Smooth muscle cell (in vitro differentiated cells): ENCODE measurements around the gene HERC4. TPM values are rescaled to one million over a fixed set of nuclear protein-coding genes. Genes with fewer than 3 reads are reported as not detected.

Source experiments
- DNase-seq: peaks from one replicate; lab custom pipeline; 2025; ENCODE audit not compliant: unreplicated experiment; lab: John Stamatoyannopoulos, UW
- H2AFZ ChIP-seq: fragments of 200-600 bp; sonication (generic); 2 replicates; pipeline ENCODE4 v1.6.0; 2016; ENCODE audit warnings: antibody characterized with exemption, low read depth, mild to moderate bottlenecking
- H3F3A ChIP-seq: fragments of 200-600 bp; sonication (generic); 2 replicates; pipeline ENCODE4 v1.6.0; 2017; ENCODE audit warnings: antibody characterized with exemption, low read depth
- H3K27ac ChIP-seq: fragments of 200-600 bp; sonication (generic); 2 replicates; pipeline ENCODE4 v1.5.1; 2016; ENCODE audit warnings: low read depth, mild to moderate bottlenecking
- H3K27me3 ChIP-seq: fragments of 200-600 bp; sonication (generic); 2 replicates; pipeline ENCODE4 v1.6.1; 2016; ENCODE audit warnings: low read depth, mild to moderate bottlenecking
- H3K36me3 ChIP-seq: fragments of 200-600 bp; sonication (generic); 2 replicates; pipeline ENCODE4 v1.5.1; 2016; ENCODE audit warnings: low read depth
- H3K4me1 ChIP-seq: fragments of 200-600 bp; sonication (generic); 2 replicates; pipeline ENCODE4 v1.5.1; 2016; ENCODE audit warnings: low read depth
- H3K4me2 ChIP-seq: fragments of 200-600 bp; sonication (generic); 2 replicates; pipeline ENCODE4 v1.6.0; 2016; ENCODE audit warnings: mild to moderate bottlenecking
- H3K4me3 ChIP-seq: fragments of 200-600 bp; sonication (generic); 2 replicates; pipeline ENCODE4 v1.5.1; 2016; ENCODE audit warnings: mild to moderate bottlenecking
- H3K79me2 ChIP-seq: fragments of 200-600 bp; sonication (generic); 2 replicates; pipeline ENCODE4 v1.6.0; 2016; ENCODE audit warnings: low read depth, mild to moderate bottlenecking
- H3K9ac ChIP-seq: fragments of 200-600 bp; sonication (generic); 2 replicates; pipeline ENCODE4 v1.6.0; 2016; ENCODE audit warnings: low read depth
- H3K9me3 ChIP-seq: fragments of 200-600 bp; sonication (generic); replicated peaks from 2 replicates; pipeline ENCODE4 v1.5.1; 2016; ENCODE audit warnings: low read depth
- H4K20me1 ChIP-seq: fragments of 200-600 bp; sonication (generic); 2 replicates; pipeline ENCODE4 v1.6.0; 2016; ENCODE audit warnings: low read depth
- CTCF ChIP-seq: fragments of 200-600 bp; sonication (generic); IDR thresholded peaks from 2 replicates; pipeline ENCODE4 v1.5.1; 2017; ENCODE audit warnings: borderline replicate concordance, mild to moderate bottlenecking, antibody characterized with exemption; ENCODE audit not compliant: insufficient read depth, poor library complexity, severe bottlenecking
- WGBS: methylation state at CpG from one replicate; pipeline ENCODE4 v1.1.7; 2016; ENCODE audit warnings: low lambda C conversion rate; 5-methylcytosine and 5-hydroxymethylcytosine counted together
- polyA plus RNA-seq: library from polyadenylated mRNA; unstranded; fragments of >200 nt; fragmentation: Nextera tagmentation; extraction: Ambion mirVana; gene quantifications from 2 replicates; pipeline ENCODE4 v1.2.1, GENCODE V29; 2016
- total RNA-seq: library from RNA; depleted of rRNA; stranded (reverse); fragments of >200 nt; gene quantifications from 2 replicates; pipeline ENCODE4 v1.2.3, GENCODE V29; 2014

The HERC4 gene
- total and polyA plus RNA-seq, 2 experiments from 2014 or later = 19.5 to 41.2 TPM

DNA sequence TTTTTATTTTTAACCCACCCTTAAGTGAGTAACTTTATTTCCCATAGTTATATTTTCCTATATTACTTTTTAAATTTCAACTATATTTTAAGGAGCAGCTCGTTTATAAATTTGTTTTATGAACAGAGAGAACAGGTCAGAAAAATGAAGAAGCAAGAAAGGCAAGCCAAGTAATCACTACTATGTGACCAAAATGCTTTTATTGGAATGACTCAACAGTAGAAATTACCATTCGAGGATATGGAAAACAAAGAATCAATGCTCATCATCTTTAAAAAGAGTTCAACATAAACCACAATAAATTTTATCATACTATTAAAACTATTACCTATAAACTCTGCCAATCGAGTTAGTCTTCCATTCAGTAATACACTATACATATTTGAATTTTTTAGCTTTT, 7.6 kb downstream of the HERC4 start:
- DNase-seq = no peak
- Histone ChIP-seq H3K79me2 (peaks cover 77% of the 10 kb centered on the region), H3K27ac (no peak overlapping the region), H3F3A (no peaks in the 10 kb centered on the region), H3K9me3 (no peaks in the 10 kb centered on the region), H3K4me2 (no peak overlapping the region), H3K27me3 (no peaks in the 10 kb centered on the region), H3K9ac (no peak overlapping the region), H4K20me1 (peaks cover 52% of the 10 kb centered on the region), H2AFZ (no peak overlapping the region), H3K4me1 (peaks cover 8% of the 10 kb centered on the region), H3K36me3 (peaks cover 6% of the 10 kb centered on the region), H3K4me3 (no peak overlapping the region)
- 89% methylated on average over 3 of the region's 3 CpGs for WGBS
- TF ChIP-seq CTCF = no peak

DNA sequence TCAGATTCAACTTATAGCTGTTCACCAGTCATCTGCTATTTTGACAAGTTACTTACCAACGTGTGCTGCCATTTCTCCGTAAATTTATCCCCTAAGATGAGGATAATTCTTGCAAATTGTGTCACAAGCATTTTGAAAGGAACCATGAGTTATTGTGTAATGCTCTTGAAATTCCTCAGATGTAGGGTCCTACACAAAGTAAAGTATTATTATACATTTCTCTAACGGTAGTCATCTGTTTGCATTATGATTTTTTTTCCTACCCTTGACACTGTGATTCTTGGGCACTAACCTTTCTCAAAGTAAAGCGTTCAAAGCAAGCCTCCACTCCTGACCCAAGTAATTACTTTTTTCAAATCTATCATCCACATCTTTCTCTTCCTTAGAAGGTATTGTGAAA, 8.1 kb downstream of the HERC4 start:
- H3K4me2 ChIP-seq = no peak overlapping the region
- peaks cover 6% of the 10 kb centered on the region for H3K36me3 ChIP-seq
- WGBS = 78% methylated on average over 4 of the region's 4 CpGs
- H3K27ac ChIP-seq = no peak overlapping the region
- H3K9me3 ChIP-seq = no peaks in the 10 kb centered on the region
- peaks cover 73% of the 10 kb centered on the region for H3K79me2 ChIP-seq
- peaks cover 4% of the 10 kb centered on the region for H3K4me1 ChIP-seq
- peaks cover 51% of the 10 kb centered on the region for H4K20me1 ChIP-seq
- DNase-seq = no peak
- TF ChIP-seq CTCF = no peak
- no peak overlapping the region for H3K9ac ChIP-seq
- no peaks in the 10 kb centered on the region for H3K27me3 ChIP-seq
- H3F3A ChIP-seq = no peaks in the 10 kb centered on the region
- no peak overlapping the region for H2AFZ ChIP-seq
- H3K4me3 ChIP-seq = no peak overlapping the region

DNA sequence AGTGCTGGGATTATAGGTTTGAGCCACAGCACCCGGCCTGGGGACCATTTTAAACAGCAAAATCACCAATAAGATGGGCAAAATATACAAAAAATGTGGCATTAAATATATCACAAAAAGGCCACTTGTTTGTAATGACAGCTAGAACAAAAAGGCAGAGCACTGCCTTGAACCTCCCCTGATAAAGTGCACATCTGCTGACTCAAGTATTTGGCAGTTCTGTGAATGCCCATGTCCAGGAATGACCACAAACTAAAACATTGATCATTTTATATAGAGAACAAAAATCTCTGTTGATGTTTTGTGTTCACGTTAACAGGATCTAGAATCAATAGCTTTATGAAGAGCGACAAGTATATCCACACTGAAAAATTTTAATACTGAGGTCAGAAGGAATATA, 21.5 kb downstream of the HERC4 start:
- Histone ChIP-seq H4K20me1 (peaks cover 54% of the 10 kb centered on the region), H3K9ac (no peak overlapping the region), H3K27ac (no peak overlapping the region), H2AFZ (no peak overlapping the region), H3K9me3 (no peaks in the 10 kb centered on the region), H3K27me3 (no peaks in the 10 kb centered on the region), H3K79me2 (peaks cover 21% of the 10 kb centered on the region), H3F3A (no peaks in the 10 kb centered on the region), H3K4me2 (no peak overlapping the region), H3K4me1 (no peaks in the 10 kb centered on the region), H3K4me3 (no peak overlapping the region), H3K36me3 (peaks cover 4% of the 10 kb centered on the region)
- no peak for TF ChIP-seq CTCF
- no peak for DNase-seq
- 98% methylated on average over 3 of the region's 3 CpGs for WGBS

- peaks cover 54% of the 10 kb centered on the region for H4K20me1 ChIP-seq
- H2AFZ ChIP-seq = no peak overlapping the region
- H3K79me2 ChIP-seq = peaks cover 16% of the 10 kb centered on the region
- H3K36me3 ChIP-seq = no peaks in the 10 kb centered on the region
- no peak overlapping the region for H3K4me2 ChIP-seq
- 99% methylated on average over 2 of the region's 2 CpGs for WGBS
- no peak overlapping the region for H3K4me3 ChIP-seq
- DNase-seq = no peak
- TF ChIP-seq CTCF = no peak
- H3K9ac ChIP-seq = no peak overlapping the region
- H3F3A ChIP-seq = no peaks in the 10 kb centered on the region
- no peaks in the 10 kb centered on the region for H3K9me3 ChIP-seq
- no peaks in the 10 kb centered on the region for H3K4me1 ChIP-seq
- H3K27ac ChIP-seq = no peak overlapping the region
- H3K27me3 ChIP-seq = no peaks in the 10 kb centered on the region
Observed at GRCh38 chr10:68052463-68052862, 22.6 kb downstream of the HERC4 start.
